Neural progenitor cell (in vitro differentiated cells): Measurements from ENCODE around the gene TTC24.
"Not testable (repeated sequence)": the region's sequence is repeated elsewhere in the genome, so short reads cannot be mapped to it uniquely, and the experiment has no call there.

ENCODE experiments used
- EZH2phosphoT487 ChIP-seq: fragments of 200-600 bp; sonication (generic); IDR thresholded peaks from 2 replicates; pipeline ENCODE4 v1.6.1; 2017; ENCODE audit warnings: antibody characterized with exemption
- TF ChIP-seq, protein P1 (sequence below): fragments of 200-600 bp; sonication (generic); IDR thresholded peaks from 2 replicates; pipeline ENCODE4 v1.5.1; 2017; ENCODE audit warnings: antibody characterized with exemption, mild to moderate bottlenecking

DNA sequence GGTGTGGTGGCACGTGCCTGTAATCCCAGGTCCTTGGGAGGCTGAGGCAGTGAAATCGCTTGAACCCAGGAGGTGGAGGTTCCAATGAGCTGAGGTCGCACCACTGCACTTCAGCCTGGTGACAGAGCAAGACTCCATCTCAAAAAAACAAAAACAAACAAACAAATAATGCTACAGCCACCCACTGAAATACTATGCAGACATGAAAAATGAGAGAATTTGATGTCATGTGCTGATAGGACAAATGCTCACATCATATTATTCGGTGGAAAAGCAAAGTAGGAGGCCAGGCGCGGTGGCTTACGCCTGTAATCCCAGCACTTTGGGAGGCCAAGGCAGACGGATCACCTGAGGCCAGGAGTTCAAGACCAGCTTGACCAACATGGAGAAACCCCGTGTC, 30.5 kb downstream of the TTC24 start:
- TF ChIP-seq, protein P1, sequence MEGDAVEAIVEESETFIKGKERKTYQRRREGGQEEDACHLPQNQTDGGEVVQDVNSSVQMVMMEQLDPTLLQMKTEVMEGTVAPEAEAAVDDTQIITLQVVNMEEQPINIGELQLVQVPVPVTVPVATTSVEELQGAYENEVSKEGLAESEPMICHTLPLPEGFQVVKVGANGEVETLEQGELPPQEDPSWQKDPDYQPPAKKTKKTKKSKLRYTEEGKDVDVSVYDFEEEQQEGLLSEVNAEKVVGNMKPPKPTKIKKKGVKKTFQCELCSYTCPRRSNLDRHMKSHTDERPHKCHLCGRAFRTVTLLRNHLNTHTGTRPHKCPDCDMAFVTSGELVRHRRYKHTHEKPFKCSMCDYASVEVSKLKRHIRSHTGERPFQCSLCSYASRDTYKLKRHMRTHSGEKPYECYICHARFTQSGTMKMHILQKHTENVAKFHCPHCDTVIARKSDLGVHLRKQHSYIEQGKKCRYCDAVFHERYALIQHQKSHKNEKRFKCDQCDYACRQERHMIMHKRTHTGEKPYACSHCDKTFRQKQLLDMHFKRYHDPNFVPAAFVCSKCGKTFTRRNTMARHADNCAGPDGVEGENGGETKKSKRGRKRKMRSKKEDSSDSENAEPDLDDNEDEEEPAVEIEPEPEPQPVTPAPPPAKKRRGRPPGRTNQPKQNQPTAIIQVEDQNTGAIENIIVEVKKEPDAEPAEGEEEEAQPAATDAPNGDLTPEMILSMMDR = not testable (repeated sequence)
- not testable (repeated sequence) for TF ChIP-seq EZH2phosphoT487
